Aorta (tissue), 5 donors: ENCODE measurements around the gene MMEL1. TPM values are rescaled to one million over a fixed set of nuclear protein-coding genes. Genes with fewer than 3 reads are reported as not detected.
A peak's percentile ranks its signal among the peaks of the same experiment; 100 is the strongest.

Experiments
- ATAC-seq: fragments of 200-7000 bp; cut with Tn5 transposase; one replicate; pipeline ENCODE4 v1.9.1; 2022; ENCODE audit warnings: moderate library complexity; ENCODE audit not compliant: low FRiP score
- DNase-seq, 2 donors: peaks; one replicate each; pipeline ENCODE4 v3.0.0-alpha.2; 2020
- H3K27ac ChIP-seq, 2 donors: one replicate each; pipeline ENCODE4 v1.5.1; 2013; ENCODE audit warnings: low read length in 2 of 2, mild to moderate bottlenecking in 2 of 2, moderate library complexity in 2 of 2, control low read depth in 1 of 2, inconsistent platforms in 1 of 2, low read depth in 1 of 2
- H3K27me3 ChIP-seq, 2 donors: one replicate each; pipeline ENCODE4 v1.6.1; 2013; ENCODE audit warnings: control low read depth in 1 of 2, low read length in 1 of 2, mild to moderate bottlenecking in 1 of 2, moderate library complexity in 1 of 2; ENCODE audit not compliant: insufficient read depth in 2 of 2, control insufficient read depth in 1 of 2
- H3K36me3 ChIP-seq, 2 donors: one replicate each; pipeline ENCODE4 v1.6.1; 2013; ENCODE audit warnings: control low read depth in 1 of 2, low read length in 1 of 2, mild to moderate bottlenecking in 1 of 2; ENCODE audit not compliant: insufficient read depth in 2 of 2, control insufficient read depth in 1 of 2
- H3K4me1 ChIP-seq, 2 donors: one replicate each; pipeline ENCODE4 v1.6.1; 2013; ENCODE audit warnings: low read length in 2 of 2, control low read depth in 1 of 2, mild to moderate bottlenecking in 1 of 2, moderate library complexity in 1 of 2; ENCODE audit not compliant: insufficient read depth in 2 of 2, control insufficient read depth in 1 of 2
- H3K4me3 ChIP-seq, 2 donors: one replicate each; pipeline ENCODE4 v1.5.1; 2013; ENCODE audit warnings: low read length in 2 of 2, control low read depth in 1 of 2, mild to moderate bottlenecking in 1 of 2
- H3K9me3 ChIP-seq: one replicate; pipeline ENCODE4 v1.6.1; 2013; ENCODE audit warnings: mild to moderate bottlenecking, low read length; ENCODE audit not compliant: control insufficient read depth
- WGBS, 2 donors: extraction: QIAGEN DNeasy Blood & Tissue Kit; methylation state at CpG; one replicate each; pipeline ENCODE4 v1.1.7; 2013; 5-methylcytosine and 5-hydroxymethylcytosine counted together
- intact Hi-C, 2 donors: fragments of 100-400 bp; cut with DNase I; formaldehyde crosslinking; loops; one replicate each; pipeline versions ENCODE4 v1.14.2 to v1.15.0; 2022
- polyA plus RNA-seq, 2 donors: library from polyadenylated mRNA; stranded (reverse); fragments of 200-250 nt; gene quantifications; one replicate each; pipeline ENCODE4 v1.2.3, GENCODE V29; 2013
- total RNA-seq, 2 donors: library from RNA; stranded (reverse); fragmentation: NEBNext Ultra II Directional; extraction: Animal tissue kit (Norgen Biotek cat#: 25700); gene quantifications; one replicate each; pipeline ENCODE4 v1.2.1, GENCODE V29; 2021
- donor health status: healthy with polysubstance abuse.
- donor health status: Bipolar disorder and iron deficiency.
- donor health status: DM: no; HTN: no; CAD: no.
- donor health status: DM: no; HTN: no; CAD: no.
- donor health status: DM: yes; HTN: yes; CAD: no.

MMEL1 gene
- total and polyA plus RNA-seq, 4 donors, result 0.63 to 2.4 (median 1.4) TPM

- H3K27me3 ChIP-seq, result no peaks in the 10 kb centered on the region
- peak in 1 of 2 donors; percentile 62 for DNase-seq
- intact Hi-C loops, result no loop called here
- no peaks in the 10 kb centered on the region for H3K36me3 ChIP-seq
- H3K4me3 ChIP-seq, result no peak overlapping the region
- no peaks in the 10 kb centered on the region for H3K4me1 ChIP-seq
- H3K27ac ChIP-seq, result no peak overlapping the region
- peaks cover 6% of the 10 kb centered on the region for H3K9me3 ChIP-seq
- no peak for ATAC-seq
- 59 to 64% methylated on average over 21 of the region's 21 CpGs for WGBS, 2 donors
Measured at GRCh38 chr1:2610036-2610959, 22.5 kb downstream of the MMEL1 start.

- no peaks in the 10 kb centered on the region for H3K36me3 ChIP-seq
- no peak overlapping the region for H3K4me3 ChIP-seq
- H3K27me3 ChIP-seq, result no peaks in the 10 kb centered on the region
- 89 to 92% methylated on average over 28 to 34 of the region's 34 CpGs for WGBS, 2 donors
- peak; percentile 42 to 72 for DNase-seq
- intact Hi-C loops, result no loop called here
- no peaks in the 10 kb centered on the region for H3K4me1 ChIP-seq
- no peak overlapping the region for H3K27ac ChIP-seq
- peaks cover 6% of the 10 kb centered on the region for H3K9me3 ChIP-seq
- ATAC-seq, result no peak
Measured at GRCh38 chr1:2609319-2610035, 23.3 kb downstream of the MMEL1 start.

GRCh38 chr1:2607641-2608091 lies 25.1 kb downstream of the MMEL1 start:
- no peaks in the 10 kb centered on the region for H3K36me3 ChIP-seq
- no peaks in the 10 kb centered on the region for H3K4me1 ChIP-seq
- H3K9me3 ChIP-seq, result no peaks in the 10 kb centered on the region
- no peak overlapping the region for H3K27ac ChIP-seq
- intact Hi-C loops, result no loop called here
- H3K4me3 ChIP-seq, result no peak overlapping the region
- H3K27me3 ChIP-seq, result no peaks in the 10 kb centered on the region
- ATAC-seq, result no peak
- peak; percentile 42 to 69 for DNase-seq
- WGBS, 2 donors, result 15 to 26% methylated on average over 13 of the region's 13 CpGs

GRCh38 chr1:2606881-2607621 lies 25.8 kb downstream of the MMEL1 start:
- no peak for ATAC-seq
- intact Hi-C loops, result no loop called here
- peak in 1 of 2 donors; percentile 72 for DNase-seq
- Histone ChIP-seq H3K9me3 (no peaks in the 10 kb centered on the region), H3K4me1 (no peaks in the 10 kb centered on the region), H3K36me3 (no peaks in the 10 kb centered on the region), H3K4me3 (no peak overlapping the region), H3K27me3 (no peaks in the 10 kb centered on the region), H3K27ac (no peak overlapping the region)
- 66 to 75% methylated on average over 36 of the region's 36 CpGs for WGBS, 2 donors

- H3K4me1 ChIP-seq, result no peaks in the 10 kb centered on the region
- no peaks in the 10 kb centered on the region for H3K36me3 ChIP-seq
- no peak overlapping the region for H3K27ac ChIP-seq
- H3K4me3 ChIP-seq, result no peak overlapping the region
- DNase-seq (peak in 1 of 2 donors; percentile 56), ATAC-seq (no peak)
- no peaks in the 10 kb centered on the region for H3K27me3 ChIP-seq
- no peaks in the 10 kb centered on the region for H3K9me3 ChIP-seq
- intact Hi-C loops, result no loop called here
- 90 to 94% methylated on average over 14 to 15 of the region's 15 CpGs for WGBS, 2 donors
Measured at GRCh38 chr1:2606396-2606880, 26.4 kb downstream of the MMEL1 start.

GRCh38 chr1:2605509-2606395 lies 27.1 kb downstream of the MMEL1 start:
- intact Hi-C loops, result no loop called here
- ATAC-seq, result no peak

GRCh38 chr1:2604844-2605508 lies 27.8 kb downstream of the MMEL1 start:
- Histone ChIP-seq H3K27ac (no peak overlapping the region), H3K9me3 (no peaks in the 10 kb centered on the region), H3K27me3 (no peaks in the 10 kb centered on the region), H3K4me1 (no peaks in the 10 kb centered on the region), H3K4me3 (no peak overlapping the region), H3K36me3 (no peaks in the 10 kb centered on the region)
- WGBS, 2 donors, result 77 to 82% methylated on average over 14 of the region's 14 CpGs
- peak; percentile 35 to 69 for DNase-seq
- intact Hi-C loops, result no loop called here
- no peak for ATAC-seq

More at GRCh38 chr1:2605509-2606395, 27.1 kb downstream of the MMEL1 start:
- no peaks in the 10 kb centered on the region for H3K27me3 ChIP-seq
- no peak overlapping the region for H3K27ac ChIP-seq
- no peaks in the 10 kb centered on the region for H3K4me1 ChIP-seq
- peak; percentile 53 to 61 for DNase-seq
- no peaks in the 10 kb centered on the region for H3K36me3 ChIP-seq
- H3K9me3 ChIP-seq, result no peaks in the 10 kb centered on the region
- 79 to 84% methylated on average over 42 to 48 of the region's 48 CpGs for WGBS, 2 donors
- no peak overlapping the region for H3K4me3 ChIP-seq
